H9 (cell line): ENCODE data around the gene SOS1. TPM values are rescaled to one million over a fixed set of nuclear protein-coding genes. Genes with fewer than 3 reads are reported as not detected.
"Not testable (repeated sequence)": the region's sequence is repeated elsewhere in the genome, so short reads cannot be mapped to it uniquely, and the experiment has no call there.

Source experiments
- DNase-seq: peaks from one replicate; pipeline ENCODE4 v3.0.0-alpha.2; 2017
- H2AFZ ChIP-seq: one replicate; pipeline ENCODE4 v1.6.1; 2013; ENCODE audit warnings: mild to moderate bottlenecking, low read length, control low read depth, moderate library complexity
- H2AK5ac ChIP-seq: 2 replicates; pipeline ENCODE4 v1.6.1; 2013; ENCODE audit warnings: low read length, control low read depth, mixed read lengths; ENCODE audit not compliant: insufficient read length
- H2BK120ac ChIP-seq: one replicate; pipeline ENCODE4 v1.6.1; 2013; ENCODE audit warnings: low read depth, mild to moderate bottlenecking, low read length, control low read depth, inconsistent platforms; ENCODE audit not compliant: poor library complexity, severe bottlenecking
- H2BK12ac ChIP-seq: 2 replicates; pipeline ENCODE4 v1.6.1; 2013; ENCODE audit warnings: low read length, control low read depth, mixed read lengths, low read depth; ENCODE audit not compliant: insufficient read length
- H2BK15ac ChIP-seq: 2 replicates; pipeline ENCODE4 v1.6.1; 2013; ENCODE audit warnings: low read depth, low read length, control low read depth
- H2BK20ac ChIP-seq: one replicate; pipeline ENCODE4 v1.6.1; 2013; ENCODE audit warnings: low read depth, mild to moderate bottlenecking, low read length, control low read depth, inconsistent platforms; ENCODE audit not compliant: poor library complexity, severe bottlenecking
- H2BK5ac ChIP-seq: 2 replicates; pipeline ENCODE4 v1.6.1; 2013; ENCODE audit warnings: low read length, control low read depth, mixed read lengths; ENCODE audit not compliant: insufficient read length
- H3K14ac ChIP-seq: 2 replicates; pipeline ENCODE4 v1.6.1; 2013; ENCODE audit warnings: low read length, control low read depth; ENCODE audit not compliant: insufficient read depth
- H3K18ac ChIP-seq: 2 replicates; pipeline ENCODE4 v1.6.1; 2013; ENCODE audit warnings: low read depth, mild to moderate bottlenecking, mixed read lengths, low read length, control low read depth; ENCODE audit not compliant: insufficient read length
- H3K23ac ChIP-seq: 2 replicates; pipeline ENCODE4 v1.6.1; 2013; ENCODE audit warnings: low read length, control low read depth, mixed read lengths, low read depth; ENCODE audit not compliant: insufficient read length
- H3K23me2 ChIP-seq: 2 replicates; pipeline ENCODE4 v1.6.1; 2013; ENCODE audit warnings: low read depth, mild to moderate bottlenecking, mixed read lengths, low read length, control low read depth; ENCODE audit not compliant: insufficient read length, poor library complexity, severe bottlenecking
- H3K27ac ChIP-seq: 2 replicates; pipeline ENCODE4 v1.5.1; 2013; ENCODE audit warnings: low read length, control low read depth, mixed read lengths, low read depth; ENCODE audit not compliant: insufficient read length
- H3K27me3 ChIP-seq: 2 replicates; pipeline ENCODE4 v1.6.1; 2013; ENCODE audit warnings: low read length, control low read depth, inconsistent platforms; ENCODE audit not compliant: insufficient read depth
- H3K4ac ChIP-seq: 2 replicates; pipeline ENCODE4 v1.6.1; 2013; ENCODE audit warnings: low read depth, mild to moderate bottlenecking, control low read depth, inconsistent platforms, low read length, moderate library complexity
- H3K4me1 ChIP-seq: 2 replicates; pipeline ENCODE4 v1.6.1; 2013; ENCODE audit warnings: low read length, control low read depth, inconsistent platforms; ENCODE audit not compliant: insufficient read depth
- H3K4me2 ChIP-seq: 2 replicates; pipeline ENCODE4 v1.6.1; 2013; ENCODE audit warnings: low read length, control low read depth, mixed read lengths; ENCODE audit not compliant: insufficient read length, insufficient read depth
- H3K56ac ChIP-seq: 2 replicates; pipeline ENCODE4 v1.6.1; 2013; ENCODE audit warnings: low read depth, mild to moderate bottlenecking, mixed read lengths, low read length, control low read depth; ENCODE audit not compliant: insufficient read length
- H3K79me1 ChIP-seq: 2 replicates; pipeline ENCODE4 v1.6.1; 2013; ENCODE audit warnings: low read depth, mild to moderate bottlenecking, moderate library complexity, low read length, control low read depth, inconsistent platforms; ENCODE audit not compliant: insufficient read depth, poor library complexity, severe bottlenecking
- H3K79me2 ChIP-seq: 2 replicates; pipeline ENCODE4 v1.6.1; 2013; ENCODE audit warnings: low read length, control low read depth, inconsistent platforms; ENCODE audit not compliant: insufficient read depth
- H3K9ac ChIP-seq: 2 replicates; pipeline ENCODE4 v1.6.1; 2013; ENCODE audit warnings: low read length, control low read depth, mixed read lengths; ENCODE audit not compliant: insufficient read length; ENCODE audit errors: extremely low read depth
- H3K9me3 ChIP-seq: one replicate; pipeline ENCODE4 v1.6.1; 2013; ENCODE audit warnings: low read depth, low read length, inconsistent platforms; ENCODE audit not compliant: control insufficient read depth
- H3T11ph ChIP-seq: one replicate; pipeline ENCODE4 v1.6.1; 2013; ENCODE audit warnings: mild to moderate bottlenecking, low read length, control low read depth, inconsistent platforms
- H4K20me1 ChIP-seq: one replicate; pipeline ENCODE4 v1.6.1; 2013; ENCODE audit not compliant: control insufficient read depth, insufficient read length, insufficient read depth
- H4K5ac ChIP-seq: 2 replicates; pipeline ENCODE4 v1.6.1; 2013; ENCODE audit warnings: low read depth, mild to moderate bottlenecking, mixed read lengths, low read length, control low read depth; ENCODE audit not compliant: insufficient read length
- H4K8ac ChIP-seq: replicated peaks from 2 replicates; pipeline ENCODE4 v1.6.1; 2013; ENCODE audit warnings: low read length, control low read depth, mixed read lengths, low read depth; ENCODE audit not compliant: insufficient read length
- H4K91ac ChIP-seq: 2 replicates; pipeline ENCODE4 v1.6.1; 2013; ENCODE audit warnings: low read depth, mild to moderate bottlenecking, moderate library complexity, mixed read lengths, low read length, control low read depth; ENCODE audit not compliant: insufficient read length
- H3K27ac Mint-ChIP-seq, 3 experiments: 2 replicates in 2 of 3; 3 replicates in 1 of 3; pipeline ENCODE4 v1.8.0; 2020 to 2021; ENCODE audit warnings: mixed read lengths in 3 of 3, mild to moderate bottlenecking in 1 of 3, moderate library complexity in 1 of 3
- H3K27me3 Mint-ChIP-seq: 2 replicates; pipeline ENCODE4 v1.8.0; 2021; ENCODE audit warnings: low read depth, mild to moderate bottlenecking, moderate library complexity, mixed read lengths
- H3K36me3 Mint-ChIP-seq, 3 experiments: 2 replicates in 2 of 3; 3 replicates in 1 of 3; pipeline ENCODE4 v1.8.0; 2020 to 2021; ENCODE audit warnings: low read depth in 3 of 3, mixed read lengths in 3 of 3; ENCODE audit not compliant: insufficient read depth in 1 of 3
- H3K4me1 Mint-ChIP-seq, 2 experiments: 2 replicates each; pipeline ENCODE4 v1.8.0; 2020; ENCODE audit warnings: mixed read lengths in 2 of 2
- H3K4me3 Mint-ChIP-seq, 2 experiments: 2 replicates in 1 of 2; 3 replicates in 1 of 2; pipeline ENCODE4 v1.8.0; 2020 to 2021; ENCODE audit warnings: mild to moderate bottlenecking in 2 of 2, mixed read lengths in 2 of 2, moderate library complexity in 1 of 2
- H3K9me3 Mint-ChIP-seq, 2 experiments: 2 replicates in 1 of 2; 3 replicates in 1 of 2; pipeline ENCODE4 v1.8.0; 2020; ENCODE audit warnings: mild to moderate bottlenecking in 2 of 2, mixed read lengths in 2 of 2, moderate library complexity in 1 of 2
- CTCF ChIP-seq: fragments of 200-600 bp; sonication (generic); conservative IDR thresholded peaks from 3 replicates; pipeline ENCODE4 v1.8.0; 2021; ENCODE audit warnings: antibody characterized with exemption, mild to moderate bottlenecking
- WGBS: extraction: QIAGEN DNeasy Blood & Tissue Kit; methylation state at CpG from one replicate; pipeline ENCODE4 v1.1.7; 2013; ENCODE audit warnings: missing lambda C conversion rate, low lambda C conversion rate, mixed read lengths; ENCODE audit not compliant: insufficient read length; ENCODE audit errors: extremely low coverage; 5-methylcytosine and 5-hydroxymethylcytosine counted together
- total RNA-seq: library from RNA; stranded (reverse); gene quantifications from 2 replicates; pipeline ENCODE4 v1.2.1, GENCODE V29; 2021

SOS1 gene
- total RNA-seq, 1 experiment from 2014 or later: 35.8 TPM

- no peaks in the 10 kb centered on the region for H3K9me3 ChIP-seq
- no peak overlapping the region for H2AK5ac ChIP-seq
- H3K27me3 ChIP-seq: no peaks in the 10 kb centered on the region
- no peak for TF ChIP-seq CTCF
- no peak for DNase-seq
- no peak overlapping the region for H3K4me2 ChIP-seq
- Mint-ChIP-seq H3K27ac (no peak overlapping the region), H3K9me3 (peaks cover 0 to 3% of the 10 kb centered on the region in 2 experiments; a peak in 1 of 5 replicates), H3K36me3 (no peaks in the 10 kb centered on the region), H3K27me3 (no peaks in the 10 kb centered on the region), H3K4me1 (peaks cover 20 to 23% of the 10 kb centered on the region in 2 experiments), H3K4me3 (no peak overlapping the region)
- H3K14ac ChIP-seq: no peak overlapping the region
- no peak overlapping the region for H2BK20ac ChIP-seq
- no peak overlapping the region for H2BK120ac ChIP-seq
- H3K4me1 ChIP-seq: no peaks in the 10 kb centered on the region
- no CpG with 5 or more reads among the region's 8 CpGs for WGBS
- H2AFZ ChIP-seq: no peak overlapping the region
- H4K5ac ChIP-seq: no peak overlapping the region
- no peaks in the 10 kb centered on the region for H3K79me2 ChIP-seq
- H2BK12ac ChIP-seq: no peak overlapping the region
- H3T11ph ChIP-seq: no peak overlapping the region
- no peak overlapping the region for H3K18ac ChIP-seq
- H4K91ac ChIP-seq: no peak overlapping the region
- H3K27ac ChIP-seq: no peak overlapping the region
- no peak overlapping the region for H3K23ac ChIP-seq
- no peak overlapping the region for H3K9ac ChIP-seq
- no peak overlapping the region for H3K56ac ChIP-seq
- H2BK5ac ChIP-seq: no peak overlapping the region
- no peaks in the 10 kb centered on the region for H3K23me2 ChIP-seq
- no peaks in the 10 kb centered on the region for H4K20me1 ChIP-seq
- no peaks in the 10 kb centered on the region for H3K79me1 ChIP-seq
- no peak overlapping the region for H2BK15ac ChIP-seq
- no peak overlapping the region for H4K8ac ChIP-seq
- H3K4ac ChIP-seq: no peak overlapping the region
Observed at GRCh38 chr2:39141334-39142271, 20.8 kb upstream of the SOS1 start.

DNA sequence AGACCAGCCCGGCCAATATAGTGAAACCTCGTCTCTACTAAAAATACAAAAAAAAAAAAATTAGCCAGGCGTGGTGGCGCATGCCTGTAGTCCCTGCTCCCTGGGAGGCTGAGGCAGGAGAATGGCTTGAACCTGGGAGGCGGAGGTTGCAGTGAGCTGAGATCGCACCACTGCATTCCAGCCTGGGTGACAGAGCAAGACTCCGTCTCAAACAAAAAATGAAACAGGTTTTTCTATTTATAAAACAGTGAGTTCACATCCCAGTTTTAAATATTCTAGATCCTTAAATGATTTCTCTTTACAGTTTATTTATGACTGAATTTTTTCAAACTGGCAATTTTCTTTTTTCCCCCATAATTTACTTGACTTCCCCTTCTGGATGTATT, 20.1 kb upstream of the SOS1 start:
- H3K4me2 ChIP-seq, H3K9me3 Mint-ChIP-seq, H3K14ac ChIP-seq, H3K79me2 ChIP-seq, H4K8ac ChIP-seq, H3K9me3 ChIP-seq, H2BK5ac ChIP-seq, H3K56ac ChIP-seq, H2AK5ac ChIP-seq, H4K5ac ChIP-seq, H3K23ac ChIP-seq, H3K4me1 ChIP-seq, H3K4me3 Mint-ChIP-seq, H2BK20ac ChIP-seq, H3K18ac ChIP-seq, H3K27me3 Mint-ChIP-seq, H3K79me1 ChIP-seq, H3K36me3 Mint-ChIP-seq, H3K9ac ChIP-seq, H2BK120ac ChIP-seq, H4K20me1 ChIP-seq, DNase-seq, H3K4ac ChIP-seq, H2AFZ ChIP-seq, H3K27me3 ChIP-seq, H2BK12ac ChIP-seq, H3K23me2 ChIP-seq, H4K91ac ChIP-seq, H3T11ph ChIP-seq, H2BK15ac ChIP-seq, H3K27ac ChIP-seq, H3K27ac Mint-ChIP-seq: not testable (repeated sequence)
- no CpG with 5 or more reads among the region's 7 CpGs for WGBS
- peaks cover 20 to 23% of the 10 kb centered on the region in 2 experiments for H3K4me1 Mint-ChIP-seq
